Measurements from ENCODE around the gene HMGCL.
"Not testable (repeated sequence)": the region's sequence is repeated elsewhere in the genome, so short reads cannot be mapped to it uniquely, and the experiment has no call there.

HMGCL gene

DNA sequence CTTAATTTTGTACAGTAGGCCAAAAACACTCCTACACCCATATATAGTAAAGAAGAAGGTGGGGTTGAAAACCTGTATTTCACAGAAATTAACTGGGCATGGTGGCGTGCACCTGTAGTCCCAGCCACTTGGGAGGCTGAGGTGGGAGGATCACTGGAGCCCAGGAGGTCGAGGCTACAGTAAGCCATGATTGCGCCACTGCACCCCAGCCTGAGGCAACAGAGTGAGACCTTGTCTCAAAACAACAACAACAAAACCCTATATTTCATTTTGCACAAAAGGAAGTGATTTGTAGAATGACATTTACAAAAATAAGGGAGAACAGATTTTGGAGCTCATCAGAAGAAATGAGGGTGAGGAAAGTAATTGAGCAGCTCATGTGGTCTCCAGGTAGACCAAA, 36.5 kb downstream of the HMGCL start:
- no peak overlapping the region for H3K4me3 ChIP-seq
- H3K27ac ChIP-seq, result no peak overlapping the region

- H3K4me3 ChIP-seq, result no peak overlapping the region
- H3K27ac ChIP-seq, result no peak overlapping the region
Measured at GRCh38 chr1:23787701-23788100, 37.5 kb downstream of the HMGCL start.

DNA sequence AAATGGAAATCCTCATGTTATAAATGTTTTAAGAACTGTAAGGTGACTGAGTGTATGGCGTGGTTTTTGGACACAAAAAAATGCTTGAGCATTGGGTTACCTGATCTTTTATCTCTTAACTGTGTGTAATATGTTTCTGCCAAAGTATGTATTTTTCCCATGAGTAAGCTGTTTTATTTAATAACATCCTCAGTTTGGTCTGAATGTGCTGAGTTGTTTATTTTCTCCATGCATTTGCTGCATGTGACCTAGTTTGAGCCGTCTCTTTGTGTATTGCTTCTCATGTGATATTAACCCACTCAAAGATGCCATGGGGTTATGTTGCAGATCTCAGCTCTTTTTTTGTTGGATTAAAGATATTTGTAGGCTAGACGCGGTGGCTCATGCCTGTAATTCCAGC, 40.4 kb downstream of the HMGCL start:
- Histone ChIP-seq H3K27ac (peak overlapping the region in 1 of 21 experiments; percentile 12), H3K4me3 (no peak overlapping the region)

DNA sequence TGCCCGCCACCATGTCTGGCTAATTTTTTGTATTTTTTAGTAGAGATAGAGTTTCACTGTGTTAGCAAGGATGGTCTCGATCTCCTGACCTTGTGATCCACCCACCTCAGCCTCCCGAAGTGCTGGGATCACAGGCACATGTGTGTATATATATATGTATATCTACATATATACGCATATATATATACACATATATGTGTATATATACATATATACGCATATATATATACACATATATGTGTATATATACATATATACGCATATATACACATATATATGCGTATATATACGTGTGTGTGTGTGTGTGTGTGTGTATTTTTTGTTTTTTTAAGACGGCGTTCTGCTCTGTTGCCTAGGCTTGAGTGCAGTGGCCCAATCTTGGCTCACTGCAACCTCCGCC, 42.1 kb downstream of the HMGCL start:
- not testable (repeated sequence) for H3K27ac ChIP-seq

DNA sequence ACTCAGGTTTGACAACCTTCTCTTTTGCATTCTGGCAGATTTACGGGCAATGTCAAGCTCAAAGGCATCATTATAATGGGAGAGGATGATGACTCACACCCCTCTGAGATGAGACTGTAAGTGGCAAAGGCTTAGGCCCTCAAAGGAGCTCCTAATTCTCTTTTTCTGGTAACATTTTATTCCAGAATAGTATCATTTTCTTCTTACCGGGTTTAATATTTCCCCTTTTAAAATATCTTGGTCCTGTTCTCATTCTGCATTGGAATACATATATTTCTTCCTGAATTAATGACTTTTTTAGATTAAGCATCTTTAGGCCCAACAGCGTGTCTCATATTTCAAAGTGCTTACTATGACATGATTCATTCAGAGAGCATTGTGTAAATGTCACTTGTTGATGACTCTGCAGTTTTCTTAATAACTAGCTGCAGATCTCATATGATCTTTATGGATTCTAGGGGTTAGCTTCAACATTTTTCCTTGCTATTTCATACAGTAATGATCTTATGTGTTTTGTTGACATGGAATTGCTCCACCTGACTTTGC, 45.3 kb downstream of the HMGCL start:
- Histone ChIP-seq H3K4me3 (no peak overlapping the region), H3K27ac (peak overlapping the region in 5 of 21 experiments; percentile 14 to 97 (median 90))

More for the DNA sequence above, 42.1 kb downstream of the HMGCL start:
- H3K4me3 ChIP-seq, result not testable (repeated sequence)

DNA sequence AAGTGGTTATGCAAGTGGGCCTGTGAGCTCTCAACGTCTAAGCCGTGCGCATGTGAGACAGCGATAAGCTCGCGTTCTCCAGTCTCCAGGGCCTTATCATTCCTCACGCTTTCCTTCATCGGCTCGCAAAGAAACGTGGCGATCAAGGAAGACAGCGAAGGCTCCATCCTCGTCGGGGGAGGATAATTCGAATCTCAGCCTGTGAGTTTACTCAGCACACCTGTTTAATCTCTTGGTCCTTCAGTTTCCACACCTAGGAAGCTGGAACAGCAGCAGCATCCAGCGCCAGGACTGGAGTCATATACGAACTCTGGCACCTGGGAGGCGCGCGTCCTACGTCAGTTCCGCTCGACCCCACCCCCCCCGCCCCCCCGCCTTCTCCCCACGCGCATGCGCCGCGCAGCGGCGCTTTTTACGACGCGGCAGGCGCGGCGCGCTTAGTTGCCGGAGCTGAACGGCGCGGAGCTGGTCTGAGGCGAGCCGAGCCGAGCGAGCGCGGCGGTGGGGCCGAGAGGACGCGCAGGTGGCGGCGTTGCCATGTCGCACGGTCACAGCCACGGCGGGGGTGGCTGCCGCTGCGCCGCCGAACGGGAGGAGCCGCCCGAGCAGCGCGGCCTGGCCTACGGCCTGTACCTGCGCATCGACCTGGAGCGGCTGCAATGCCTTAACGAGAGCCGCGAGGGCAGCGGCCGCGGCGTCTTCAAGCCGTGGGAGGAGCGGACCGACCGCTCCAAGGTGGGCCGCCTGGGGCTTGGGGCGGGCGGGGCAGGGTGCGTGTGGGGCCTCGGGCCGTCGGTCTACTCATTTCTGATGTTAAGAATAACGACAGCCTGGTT, 47.0 kb downstream of the HMGCL start, which contains the start of gene PITHD1:
Gene PITHD1 (plus strand): TSS at position 440 of the 836 bp plus-strand sequence. CDS start 98 bp downstream, at position 538.
- peak within 1 kb of the TSS; percentile 48 to 97 (median 91) for H3K27ac ChIP-seq
- H3K4me3 ChIP-seq, result peak within 1 kb of the TSS; percentile 82 to 99 (median 93)

DNA sequence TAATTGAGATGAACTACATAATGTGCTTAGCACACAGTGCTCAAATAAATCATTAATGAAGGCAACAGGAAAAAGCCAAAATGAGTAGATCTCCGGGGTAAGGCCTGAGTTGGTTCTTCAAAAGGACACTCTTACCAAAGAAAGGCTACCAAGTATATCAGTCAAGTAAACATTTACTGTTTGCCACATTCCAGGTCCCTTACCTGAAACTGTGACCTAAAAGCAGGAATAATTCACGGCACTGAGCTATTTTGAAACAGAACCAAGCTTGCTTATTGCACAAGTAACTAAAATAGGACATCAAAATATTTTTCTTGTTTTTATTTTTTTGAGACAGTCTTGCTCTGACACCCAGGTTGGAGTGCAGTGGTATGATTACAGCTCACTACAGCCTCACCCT, 49.0 kb downstream of the HMGCL start:
- H3K4me3 ChIP-seq, result no peak overlapping the region
- H3K27ac ChIP-seq, result no peak overlapping the region

DNA sequence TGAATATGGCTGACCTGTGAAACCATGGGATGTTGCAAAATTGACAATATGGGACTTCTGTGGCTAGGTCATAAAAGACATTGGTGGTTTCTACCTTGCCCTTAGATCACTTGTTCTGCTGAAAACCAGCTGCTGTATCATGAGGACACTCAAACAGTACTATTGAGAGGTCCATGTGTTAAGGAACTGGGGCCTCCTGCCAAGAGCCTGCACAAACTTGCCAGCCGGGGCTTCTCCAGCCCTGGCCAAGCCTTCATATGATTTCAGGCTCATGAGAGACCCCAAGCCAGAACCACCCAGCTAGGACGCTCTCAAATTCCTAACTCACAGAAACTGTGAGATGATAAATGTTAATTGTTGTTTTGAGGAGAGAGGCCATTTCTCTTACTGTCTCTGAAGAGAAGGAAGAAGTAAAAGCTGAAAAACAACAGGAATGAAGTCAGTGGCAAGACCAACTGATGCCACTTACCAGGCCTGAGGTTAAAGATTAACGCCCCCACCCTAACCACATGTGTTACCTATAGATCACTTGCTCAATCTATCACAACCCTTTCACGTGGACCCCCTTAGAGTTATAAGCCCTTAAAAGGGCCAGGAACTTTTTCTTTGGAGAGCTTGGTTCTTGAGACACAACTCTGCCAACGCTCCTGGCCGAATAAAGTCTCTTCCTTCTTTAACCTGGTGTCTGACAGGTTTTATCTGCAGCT, 50.9 kb downstream of the HMGCL start:
- Histone ChIP-seq H3K27ac (no peak overlapping the region), H3K4me3 (no peak overlapping the region)

DNA sequence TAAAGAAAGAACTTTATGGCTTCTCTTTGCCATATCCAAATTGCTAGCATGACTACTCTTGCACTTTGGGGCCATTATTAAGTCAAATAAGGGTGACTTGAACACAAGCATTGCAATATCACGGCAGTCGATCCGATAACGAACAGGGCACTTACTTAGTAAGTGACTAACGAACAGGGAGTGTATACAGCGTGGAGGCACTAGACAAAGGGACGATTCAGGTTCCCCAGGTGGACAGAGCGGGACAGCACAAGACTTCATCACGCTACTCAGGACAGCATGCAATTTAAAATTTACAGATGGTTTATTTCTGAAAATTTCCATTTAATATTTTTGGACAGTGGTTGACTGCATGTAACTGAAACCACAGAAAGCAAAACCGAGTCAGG, 52.4 kb downstream of the HMGCL start:
- no peak overlapping the region for H3K4me3 ChIP-seq

DNA sequence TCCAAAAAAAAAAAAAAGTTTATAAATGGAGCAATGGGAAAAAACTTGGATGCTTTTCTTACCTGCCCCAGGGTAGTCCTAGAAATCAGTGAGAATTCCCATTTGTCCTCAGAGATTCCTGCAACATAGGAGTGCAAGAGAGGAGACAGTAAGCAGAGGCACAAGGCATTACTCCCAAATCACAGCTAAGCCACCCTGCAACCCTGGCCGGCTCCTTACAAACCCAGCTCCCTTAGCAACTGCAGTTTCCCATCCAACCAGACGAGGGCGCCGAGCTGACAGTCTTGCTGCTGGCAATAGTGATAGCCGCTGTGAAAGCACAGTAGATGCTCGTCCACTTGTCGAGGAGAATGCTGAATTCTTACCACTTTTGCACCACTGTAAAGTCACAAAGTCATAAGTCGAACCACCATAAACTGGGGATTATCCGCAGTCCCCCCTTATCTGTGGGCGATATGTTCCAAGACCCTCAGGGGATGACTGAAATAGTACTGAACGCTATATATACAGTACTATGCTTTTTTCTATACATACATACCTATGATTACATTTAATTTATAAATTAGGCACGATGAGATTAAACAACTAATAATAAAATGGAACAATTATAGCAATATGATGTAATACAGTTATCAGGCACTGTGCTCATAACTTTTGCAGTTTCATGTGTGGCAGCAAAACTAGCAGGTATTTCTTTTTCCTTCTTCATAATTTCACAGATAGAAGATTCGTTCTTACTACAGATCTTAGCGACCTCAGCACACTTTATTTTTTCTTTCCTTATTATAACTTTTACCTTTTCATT, 53.0 kb downstream of the HMGCL start:
- H3K4me3 ChIP-seq, result no peak overlapping the region
- no peak overlapping the region for H3K27ac ChIP-seq

More for the DNA sequence above, 52.4 kb downstream of the HMGCL start:
- H3K27ac ChIP-seq, result no peak overlapping the region

DNA sequence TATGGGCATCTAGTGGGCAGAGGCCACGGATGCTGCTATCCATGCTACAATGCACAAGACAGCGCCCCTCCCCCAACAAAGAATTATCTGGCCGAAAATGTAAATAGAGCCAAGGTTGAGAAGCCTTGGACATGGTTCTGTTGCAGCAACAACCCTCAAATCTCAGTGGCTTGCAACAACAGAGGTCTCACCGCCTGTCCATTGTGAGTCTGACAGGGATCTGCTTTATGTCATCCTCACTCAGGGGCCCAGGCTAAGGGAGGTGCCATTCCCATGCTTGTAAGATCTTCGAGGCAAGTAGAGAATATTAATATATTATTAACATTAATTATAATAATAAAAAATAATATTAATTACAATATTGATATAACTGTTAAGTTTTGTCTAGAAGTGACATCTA, 56.5 kb downstream of the HMGCL start:
- Histone ChIP-seq H3K4me3 (no peak overlapping the region), H3K27ac (no peak overlapping the region)

GRCh38 chr1:23763041-23763577, 62.1 kb downstream of the HMGCL start:
- H3K4me3 ChIP-seq, result no peak overlapping the region
- H3K27ac ChIP-seq, result no peak overlapping the region

DNA sequence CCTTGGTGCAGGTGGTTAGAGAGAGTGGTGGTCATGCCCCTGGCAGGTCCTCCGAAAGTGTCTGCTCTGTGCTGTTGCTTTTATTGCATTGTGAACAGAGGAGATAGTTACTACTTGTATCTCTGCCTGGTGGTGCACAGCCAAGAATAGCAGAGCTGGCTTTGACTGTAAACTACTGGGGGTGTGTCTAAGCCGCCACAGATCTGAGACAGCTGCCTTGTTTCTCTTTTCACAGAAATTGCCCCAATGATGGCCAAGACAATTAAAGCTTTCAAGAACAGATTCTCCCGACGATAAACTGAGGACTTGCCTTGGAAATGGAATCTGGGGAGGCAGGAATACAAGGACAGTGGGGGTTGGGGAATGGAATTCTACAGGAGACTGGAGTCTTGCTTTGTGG, 66.0 kb downstream of the HMGCL start:
- Histone ChIP-seq H3K27ac (no peak overlapping the region), H3K4me3 (no peak overlapping the region)

DNA sequence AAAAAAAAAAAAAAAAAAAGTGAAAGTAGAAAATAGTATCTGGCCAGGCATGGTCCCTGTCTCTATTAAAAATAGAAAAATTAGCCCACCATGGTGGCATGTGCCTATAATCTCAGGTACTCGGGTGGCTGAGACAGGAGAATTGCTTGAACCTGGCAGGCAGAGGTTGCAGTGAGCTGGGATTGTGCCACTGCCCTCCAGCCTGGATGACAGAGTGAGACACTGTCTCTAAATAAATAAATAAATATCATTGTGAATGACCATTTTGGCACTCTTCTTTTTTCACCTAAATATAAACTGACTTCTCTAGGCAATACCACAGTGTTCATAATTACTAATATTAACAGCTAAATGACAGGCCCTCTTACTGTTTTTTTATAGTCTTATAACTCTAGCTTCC, 67.4 kb downstream of the HMGCL start:
- Histone ChIP-seq H3K27ac (no peak overlapping the region), H3K4me3 (no peak overlapping the region)

- Histone ChIP-seq H3K4me3 (no peak overlapping the region), H3K27ac (no peak overlapping the region)
Measured at GRCh38 chr1:23756676-23757075, 68.6 kb downstream of the HMGCL start.

- no peak overlapping the region for H3K4me3 ChIP-seq
- no peak overlapping the region for H3K27ac ChIP-seq
Measured at GRCh38 chr1:23752909-23753308, 72.3 kb downstream of the HMGCL start.
